ENCODE measurements around the gene TMUB2.

Gene TMUB2

DNA sequence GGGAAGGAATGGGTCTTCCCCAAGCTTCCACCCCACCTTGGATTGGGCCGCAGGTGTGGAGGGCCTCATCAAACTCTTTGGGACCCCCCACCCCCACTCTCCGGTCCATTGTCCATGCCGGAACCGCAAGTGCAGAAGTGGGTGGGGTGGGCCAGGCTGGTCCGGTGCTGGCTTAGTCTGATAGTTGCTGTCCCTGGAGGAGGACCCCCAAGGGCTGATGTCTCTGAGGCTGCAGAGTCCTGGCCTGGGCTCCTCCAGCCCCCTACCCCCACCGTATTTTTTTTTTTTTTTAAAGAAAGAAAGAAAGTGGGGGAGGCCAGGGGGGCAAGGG, 20.0 kb downstream of the TMUB2 start:
- Mint-ChIP-seq H3K36me3 (ENCODE audit: low read depth) (peaks cover 45% of the 10 kb centered on the region), H3K4me3 (no peak overlapping the region), H3K27me3 (no peaks in the 10 kb centered on the region), H3K9me3 (no peaks in the 10 kb centered on the region), H3K27ac (no peak overlapping the region), H3K4me1 (ENCODE audit: low read depth) (peaks cover 53% of the 10 kb centered on the region)

DNA sequence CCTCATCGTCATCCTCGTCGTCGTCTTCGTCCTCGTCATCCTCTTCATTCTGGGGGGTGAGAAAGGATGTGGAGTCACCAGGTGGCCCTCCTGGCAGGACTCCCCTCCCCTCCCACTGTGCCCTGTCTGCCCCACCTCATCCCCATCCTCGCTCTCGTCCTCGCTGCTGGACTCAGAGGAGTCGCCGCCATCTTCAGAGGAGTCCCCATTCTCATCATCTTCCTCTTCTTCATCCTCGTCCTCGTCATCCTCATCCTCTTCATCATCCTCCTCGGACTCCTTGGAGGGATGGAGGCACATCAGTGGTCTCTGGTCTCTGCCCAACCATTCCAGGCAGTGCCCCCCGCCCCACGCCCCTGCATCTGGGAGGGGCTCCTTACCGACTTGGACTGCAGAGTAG, 20.5 kb downstream of the TMUB2 start:
- Mint-ChIP-seq H3K4me3 (no peak overlapping the region), H3K27me3 (no peaks in the 10 kb centered on the region), H3K36me3 (ENCODE audit: low read depth) (peaks cover 45% of the 10 kb centered on the region), H3K27ac (no peak overlapping the region), H3K4me1 (ENCODE audit: low read depth) (peaks cover 57% of the 10 kb centered on the region), H3K9me3 (no peaks in the 10 kb centered on the region)

DNA sequence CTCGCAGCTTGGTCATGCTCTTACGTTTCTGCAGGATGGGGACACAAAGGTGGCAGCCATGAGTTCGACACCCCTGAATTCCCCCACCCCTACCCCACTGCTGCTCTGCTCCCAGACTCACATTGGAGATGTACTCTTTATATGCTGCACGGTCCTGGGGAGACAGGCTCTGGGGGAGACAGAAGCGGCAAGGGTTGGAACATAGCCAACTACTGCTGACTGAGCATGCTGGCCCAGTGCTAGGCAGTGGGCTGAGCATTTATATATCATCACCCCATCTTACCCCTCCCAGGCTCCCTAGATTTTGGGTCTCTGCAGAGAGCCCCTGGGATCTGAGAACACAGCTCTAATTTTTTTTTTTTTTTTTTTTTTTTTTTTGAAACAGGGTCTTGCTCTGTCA, 21.0 kb downstream of the TMUB2 start:
- Mint-ChIP-seq H3K27ac (no peak overlapping the region), H3K36me3 (ENCODE audit: low read depth) (peaks cover 47% of the 10 kb centered on the region), H3K4me1 (ENCODE audit: low read depth) (peaks cover 58% of the 10 kb centered on the region), H3K27me3 (no peaks in the 10 kb centered on the region), H3K4me3 (no peak overlapping the region), H3K9me3 (no peaks in the 10 kb centered on the region)

DNA sequence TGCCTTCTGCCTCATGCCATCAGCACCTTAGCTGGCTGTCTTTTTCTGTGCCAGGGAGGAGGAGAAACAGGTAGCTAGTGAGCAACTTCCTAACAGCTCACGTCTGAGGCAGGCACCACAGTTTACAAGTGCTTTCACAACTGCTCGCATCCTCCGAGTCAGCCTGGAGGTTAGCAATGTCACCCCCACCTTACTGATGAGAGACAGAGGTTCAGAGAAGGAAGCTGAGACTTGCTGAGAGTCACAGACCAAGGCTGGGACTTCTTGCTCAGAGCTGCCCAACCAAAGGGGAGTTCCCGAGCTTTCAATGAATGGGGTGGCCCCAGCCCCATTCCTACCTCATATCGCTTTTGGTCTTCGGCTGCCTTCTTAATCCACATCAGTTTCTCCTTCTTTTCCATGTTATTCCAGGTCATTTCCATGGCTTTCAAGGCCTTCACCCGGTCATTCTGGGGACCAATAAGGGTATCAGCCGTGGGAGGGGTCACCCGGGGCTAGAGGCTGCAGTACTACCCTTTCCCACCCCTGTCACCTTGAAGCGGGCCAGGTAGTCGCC, 23.1 kb downstream of the TMUB2 start:
- Mint-ChIP-seq H3K4me3 (peak overlapping the region; percentile 84), H3K36me3 (ENCODE audit: low read depth) (peaks cover 68% of the 10 kb centered on the region), H3K9me3 (no peaks in the 10 kb centered on the region), H3K27me3 (no peaks in the 10 kb centered on the region), H3K4me1 (ENCODE audit: low read depth) (peaks cover 64% of the 10 kb centered on the region), H3K27ac (peak overlapping the region; percentile 95)

DNA sequence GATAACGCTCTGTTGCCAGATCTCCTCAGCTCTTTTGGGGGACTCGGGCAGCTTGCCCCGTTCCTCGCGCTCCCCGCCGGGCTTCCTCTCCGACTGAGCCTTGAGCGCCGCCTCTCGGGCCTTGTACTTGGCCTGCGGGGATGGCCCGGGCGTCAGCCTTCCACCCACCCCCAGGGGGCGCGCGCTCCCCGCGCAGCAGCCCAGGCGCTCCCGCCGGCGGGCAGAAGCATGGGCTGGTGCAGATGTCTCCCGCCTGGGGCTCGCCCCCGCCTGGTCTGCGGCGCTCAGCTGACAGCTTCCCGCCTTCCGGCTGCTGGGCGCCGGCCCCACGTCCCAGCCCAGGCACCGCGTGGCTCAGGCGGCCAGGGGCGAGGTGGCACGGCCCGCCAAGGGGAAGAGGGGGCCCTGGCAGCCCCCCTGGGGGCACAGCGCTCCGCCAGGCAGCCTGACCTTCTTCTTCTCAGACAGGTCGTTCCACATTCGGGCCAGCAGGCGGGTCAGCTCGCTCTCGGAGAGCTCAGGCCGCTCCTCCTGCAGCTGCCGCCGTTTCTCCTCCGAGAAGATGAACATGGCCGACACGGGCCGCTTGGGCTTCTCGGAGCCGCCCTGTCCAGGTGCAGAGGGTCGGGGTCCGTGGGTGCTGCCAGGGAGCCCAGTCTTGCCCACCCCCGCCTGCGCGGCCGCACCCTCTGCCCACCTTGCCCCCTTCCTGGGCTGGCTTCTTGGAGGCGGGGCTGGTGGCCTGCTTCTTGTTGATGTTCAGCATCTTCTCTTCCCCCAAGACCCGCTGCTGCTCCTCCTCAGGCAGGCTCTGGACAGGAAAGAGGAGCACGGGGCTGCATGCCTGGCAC, 23.8 kb downstream of the TMUB2 start:
- H3K27me3 Mint-ChIP-seq = no peaks in the 10 kb centered on the region

DNA sequence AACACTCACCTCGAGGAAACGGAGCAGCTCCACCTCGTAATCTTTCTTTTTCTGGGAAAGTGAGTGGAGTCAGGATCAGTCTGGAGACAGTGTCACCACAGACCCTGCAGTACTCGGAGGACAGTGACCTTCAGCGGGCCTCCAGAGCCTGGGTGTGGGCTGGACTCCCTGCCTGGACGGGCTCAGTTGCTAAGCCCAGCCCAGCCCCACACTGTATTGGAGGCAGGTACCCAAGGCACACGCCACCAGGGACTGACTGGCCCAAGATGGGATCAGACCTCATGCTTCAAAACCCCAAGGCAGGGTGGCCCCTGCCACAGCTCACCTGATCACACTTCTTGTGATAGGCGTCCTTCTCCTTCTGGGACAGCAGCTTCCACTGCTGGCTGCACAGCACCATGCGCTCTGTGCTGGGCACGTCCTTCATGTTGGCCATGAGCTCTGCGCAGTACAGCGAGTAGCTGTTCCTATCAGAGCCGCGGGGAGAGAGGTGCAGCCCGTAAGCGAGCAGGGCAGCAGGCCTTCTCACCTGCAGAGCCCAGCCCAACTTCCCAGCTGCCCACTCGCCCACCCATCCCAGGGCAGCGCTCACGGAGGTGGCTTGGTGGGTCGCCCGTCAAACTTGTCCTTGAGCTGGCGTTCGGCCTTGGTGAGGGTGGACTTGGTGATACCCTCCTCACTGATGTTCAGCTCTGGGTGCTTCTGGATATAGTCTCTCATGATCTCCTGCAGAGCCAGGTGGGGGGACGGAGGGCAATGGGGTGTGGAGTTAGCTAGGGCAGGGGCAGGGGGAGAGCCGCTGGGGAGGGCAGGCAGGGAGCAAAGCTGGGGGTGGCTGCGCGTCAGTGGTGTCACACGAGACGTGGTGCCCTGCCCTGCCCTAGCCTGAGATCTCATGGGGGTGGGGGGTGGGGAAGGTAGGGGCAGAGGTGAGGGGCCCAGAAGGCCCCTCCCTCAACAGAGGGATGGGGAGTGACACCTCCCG, 24.8 kb downstream of the TMUB2 start:
- Mint-ChIP-seq H3K9me3 (no peaks in the 10 kb centered on the region), H3K36me3 (ENCODE audit: low read depth) (peaks cover 81% of the 10 kb centered on the region), H3K27me3 (no peaks in the 10 kb centered on the region), H3K4me1 (ENCODE audit: low read depth) (peaks cover 81% of the 10 kb centered on the region), H3K27ac (peak overlapping the region; percentile 34), H3K4me3 (peak overlapping the region; percentile 42)

More for the DNA sequence above, 23.8 kb downstream of the TMUB2 start:
- Mint-ChIP-seq H3K4me1 (ENCODE audit: low read depth) (peaks cover 71% of the 10 kb centered on the region), H3K4me3 (peak overlapping the region; percentile 84), H3K9me3 (no peaks in the 10 kb centered on the region), H3K36me3 (ENCODE audit: low read depth) (peaks cover 75% of the 10 kb centered on the region), H3K27ac (peak overlapping the region; percentile 95)

DNA sequence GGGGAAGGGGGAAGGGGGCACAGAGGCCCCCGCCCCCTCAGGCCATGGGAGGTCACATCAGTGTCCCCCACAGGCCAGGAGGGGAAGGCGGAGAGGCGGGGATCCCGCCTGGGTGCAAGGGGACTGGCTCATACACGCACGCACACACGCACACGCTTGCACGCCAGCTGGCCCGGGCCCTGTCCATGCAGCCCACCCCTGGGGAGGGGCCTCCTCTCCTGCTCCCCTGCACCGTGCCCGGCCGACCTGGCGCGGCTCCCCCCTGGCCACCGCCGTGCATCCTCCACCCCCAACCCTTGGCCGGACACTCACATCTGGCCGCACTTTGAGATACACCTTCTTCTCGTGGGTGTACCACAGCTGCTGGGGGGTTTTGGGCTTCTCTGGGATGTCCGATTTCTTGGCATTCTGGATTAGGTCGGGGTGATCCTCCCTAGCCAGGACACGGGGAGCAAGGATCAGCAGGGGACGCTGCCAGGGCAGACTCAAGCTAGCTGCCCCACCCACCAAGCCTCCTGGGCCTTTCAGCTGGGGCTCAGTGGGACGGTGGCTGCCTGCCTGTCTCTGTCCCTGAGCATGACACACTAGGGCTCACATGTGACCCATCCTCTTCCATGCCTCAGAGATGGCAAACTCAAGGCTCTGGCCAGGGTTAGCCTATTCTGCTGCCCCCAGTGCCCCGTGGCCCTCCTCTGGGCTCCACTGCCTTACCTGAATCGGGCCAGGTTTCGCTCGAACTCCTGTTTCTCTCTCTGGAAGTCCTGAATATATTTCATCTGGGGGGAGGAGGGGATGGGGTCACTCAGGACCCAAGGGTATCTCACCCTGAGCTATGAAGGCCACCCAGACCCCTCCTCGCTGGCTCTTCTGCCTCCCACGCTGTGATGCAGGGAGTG, 26.0 kb downstream of the TMUB2 start:
- Mint-ChIP-seq H3K36me3 (ENCODE audit: low read depth) (peaks cover 83% of the 10 kb centered on the region), H3K4me3 (peak overlapping the region; percentile 39)

DNA sequence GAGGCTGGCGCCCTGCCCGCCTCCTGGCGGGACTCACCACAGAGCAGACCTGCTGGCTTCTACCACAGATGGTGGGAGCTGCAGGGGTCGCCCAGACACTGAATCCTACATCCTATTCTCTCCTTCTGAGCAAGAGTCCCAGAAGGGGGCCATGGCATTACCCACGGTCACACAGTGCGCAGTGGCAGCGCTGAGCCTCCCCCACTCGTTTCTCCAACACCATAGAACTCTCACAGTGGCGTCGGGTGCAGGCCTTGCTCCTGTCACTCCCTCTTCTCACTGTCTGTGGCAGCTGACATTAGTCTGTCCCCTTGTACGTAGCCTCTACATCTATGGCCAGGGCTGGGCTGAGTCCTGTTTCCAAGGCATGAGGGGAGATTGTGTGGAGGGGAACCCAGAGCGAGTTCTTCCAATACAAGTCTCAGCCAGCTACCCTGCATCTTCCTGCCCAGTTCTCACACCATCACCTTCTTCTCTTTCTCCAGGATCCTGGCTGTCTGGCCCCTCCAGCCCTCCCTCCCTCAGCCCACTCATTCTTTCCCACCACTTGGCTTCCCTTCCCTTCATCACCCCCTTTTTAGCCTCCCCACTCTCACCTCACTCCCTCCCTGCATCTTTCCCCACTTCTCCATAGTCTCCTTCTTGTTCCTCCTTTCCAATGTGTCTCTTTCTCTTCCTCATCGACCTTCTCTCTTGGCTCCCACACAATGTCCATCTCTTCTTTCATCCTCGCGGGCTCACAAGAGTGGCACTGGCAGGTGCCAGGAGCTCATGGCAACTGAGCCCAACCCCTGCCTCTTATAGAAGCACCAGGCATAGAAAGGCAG, 26.8 kb downstream of the TMUB2 start:
- H3K4me3 Mint-ChIP-seq = peak overlapping the region; percentile 39

More for the DNA sequence above, 26.0 kb downstream of the TMUB2 start:
- Mint-ChIP-seq H3K27me3 (no peaks in the 10 kb centered on the region), H3K4me1 (ENCODE audit: low read depth) (peaks cover 83% of the 10 kb centered on the region), H3K9me3 (no peaks in the 10 kb centered on the region), H3K27ac (peak overlapping the region; percentile 32)

DNA sequence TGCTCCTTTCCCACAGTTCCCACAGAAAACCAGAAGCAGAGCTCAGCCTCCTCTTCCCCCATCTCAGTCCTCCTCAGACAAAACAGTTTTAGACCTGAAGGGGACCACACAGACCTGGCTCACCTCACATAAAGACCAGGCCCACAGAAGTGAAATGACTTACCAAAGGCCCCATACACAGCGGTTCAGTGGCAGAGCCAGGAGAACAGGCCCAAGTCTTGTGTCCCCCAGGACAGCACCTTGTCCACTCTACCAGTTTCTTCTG, 27.4 kb downstream of the TMUB2 start:
- no peaks in the 10 kb centered on the region for H3K9me3 Mint-ChIP-seq
- H3K27ac Mint-ChIP-seq = peak overlapping the region; percentile 95
- H3K36me3 Mint-ChIP-seq (ENCODE audit: low read depth) = peaks cover 73% of the 10 kb centered on the region
- H3K4me1 Mint-ChIP-seq (ENCODE audit: low read depth) = peaks cover 72% of the 10 kb centered on the region
- no peak overlapping the region for H3K4me3 Mint-ChIP-seq
- H3K27me3 Mint-ChIP-seq = no peaks in the 10 kb centered on the region

More for the DNA sequence above, 26.8 kb downstream of the TMUB2 start:
- no peaks in the 10 kb centered on the region for H3K27me3 Mint-ChIP-seq
- peak overlapping the region; percentile 32 for H3K27ac Mint-ChIP-seq
- H3K36me3 Mint-ChIP-seq (ENCODE audit: low read depth) = peaks cover 77% of the 10 kb centered on the region
- H3K4me1 Mint-ChIP-seq (ENCODE audit: low read depth) = peaks cover 77% of the 10 kb centered on the region
- no peaks in the 10 kb centered on the region for H3K9me3 Mint-ChIP-seq

DNA sequence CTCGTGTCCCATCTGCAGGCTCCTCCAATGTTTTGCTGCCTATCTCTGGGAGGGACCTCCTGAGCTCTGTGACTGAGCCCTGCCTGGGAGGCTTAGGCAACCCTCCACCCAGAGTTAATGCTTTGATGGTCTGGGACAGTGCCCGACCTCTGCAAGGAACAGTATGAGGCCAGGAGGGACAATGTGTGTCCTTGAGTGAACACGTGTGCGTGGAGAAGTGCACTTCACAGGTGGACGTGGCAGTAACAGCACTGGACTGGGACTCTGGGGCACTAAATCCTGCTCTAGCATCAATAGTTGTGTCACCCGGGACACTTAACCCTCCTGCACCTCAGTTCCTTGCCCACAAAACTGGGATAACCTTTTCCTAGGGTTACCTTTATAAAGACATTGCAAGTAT, 28.1 kb downstream of the TMUB2 start:
- Mint-ChIP-seq H3K36me3 (ENCODE audit: low read depth) (peaks cover 66% of the 10 kb centered on the region), H3K4me1 (ENCODE audit: low read depth) (peaks cover 65% of the 10 kb centered on the region), H3K4me3 (peak overlapping the region; percentile 93), H3K27me3 (no peaks in the 10 kb centered on the region), H3K27ac (peak overlapping the region; percentile 95), H3K9me3 (no peaks in the 10 kb centered on the region)

DNA sequence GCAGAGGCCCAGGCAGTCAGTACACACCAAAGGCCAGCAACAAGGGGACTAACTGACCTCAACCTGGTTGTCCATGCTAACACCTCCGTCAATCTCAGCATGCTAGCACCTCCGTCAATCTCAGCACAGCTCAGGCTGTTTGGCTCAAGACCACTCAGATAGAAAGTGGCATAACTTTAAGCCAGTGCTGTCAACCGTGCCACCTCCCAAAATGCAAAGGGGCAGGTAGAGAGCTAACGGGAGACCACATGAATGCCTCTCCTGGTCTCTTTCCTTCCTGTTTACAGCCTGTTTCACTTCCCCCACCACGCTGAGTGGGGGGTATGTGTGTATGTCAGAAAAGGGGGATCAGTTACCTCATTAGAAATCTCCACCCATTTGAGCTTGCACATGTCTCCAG, 29.4 kb downstream of the TMUB2 start:
- Mint-ChIP-seq H3K27ac (peak overlapping the region; percentile 95), H3K4me1 (ENCODE audit: low read depth) (peaks cover 56% of the 10 kb centered on the region), H3K4me3 (peak overlapping the region; percentile 93), H3K36me3 (ENCODE audit: low read depth) (peaks cover 57% of the 10 kb centered on the region), H3K9me3 (no peaks in the 10 kb centered on the region), H3K27me3 (no peaks in the 10 kb centered on the region)

DNA sequence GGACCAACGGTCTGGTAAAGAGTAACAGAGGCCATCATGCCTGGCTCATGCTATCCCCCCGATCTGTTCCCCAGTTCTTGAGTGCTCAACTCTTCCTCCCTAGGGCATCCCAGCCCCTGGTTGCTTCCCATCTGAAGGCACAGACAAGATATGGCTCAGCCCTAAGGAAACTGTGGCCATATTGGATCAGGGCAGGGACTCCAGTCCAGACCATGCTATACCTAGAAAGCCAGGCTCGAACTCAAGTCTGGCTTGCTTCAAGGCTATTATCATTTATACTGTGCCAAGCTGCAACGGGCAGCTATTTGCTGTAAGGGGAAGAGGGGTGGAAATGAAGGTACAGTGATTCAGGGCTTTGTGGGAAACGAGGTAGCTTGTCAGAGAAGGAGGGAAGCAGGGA, 29.9 kb downstream of the TMUB2 start:
- Mint-ChIP-seq H3K4me1 (ENCODE audit: low read depth) (peaks cover 55% of the 10 kb centered on the region), H3K27ac (peak overlapping the region; percentile 95), H3K4me3 (peak overlapping the region; percentile 93), H3K9me3 (no peaks in the 10 kb centered on the region), H3K36me3 (ENCODE audit: low read depth) (peaks cover 52% of the 10 kb centered on the region), H3K27me3 (no peaks in the 10 kb centered on the region)

DNA sequence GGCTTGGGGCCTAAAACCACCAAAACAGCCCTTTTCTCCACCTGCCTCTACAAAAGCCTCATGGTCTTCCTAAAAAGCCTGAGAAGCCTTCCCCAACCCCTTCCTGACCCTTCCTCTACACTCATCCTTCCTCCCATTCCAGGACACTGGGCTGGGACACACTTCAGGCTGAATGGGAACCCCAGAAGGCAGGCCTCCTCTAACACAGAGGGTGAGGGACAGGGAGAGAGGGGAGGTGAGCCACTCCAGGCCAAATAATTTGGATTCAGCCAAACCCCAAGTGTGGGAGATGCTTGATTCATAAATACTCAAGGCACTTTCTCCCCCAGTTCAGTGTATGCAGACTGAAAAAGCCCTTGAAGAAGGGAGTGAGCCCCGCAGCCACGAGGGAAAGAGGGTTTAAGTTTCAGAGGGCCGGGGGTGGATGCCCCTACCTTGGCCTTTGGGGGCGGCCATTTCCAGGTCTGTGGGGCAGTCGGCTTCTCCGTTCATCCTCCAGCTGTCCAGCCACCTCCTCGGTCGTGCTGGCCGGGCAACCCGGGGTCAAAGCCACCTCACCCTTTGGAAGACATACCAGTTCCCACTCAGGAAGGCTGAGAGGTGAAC, 31.1 kb downstream of the TMUB2 start:
- Mint-ChIP-seq H3K36me3 (ENCODE audit: low read depth) (peaks cover 49% of the 10 kb centered on the region), H3K4me1 (ENCODE audit: low read depth) (peaks cover 57% of the 10 kb centered on the region), H3K4me3 (peak overlapping the region; percentile 93), H3K27ac (peak overlapping the region; percentile 95), H3K27me3 (no peaks in the 10 kb centered on the region), H3K9me3 (no peaks in the 10 kb centered on the region)

Data from stimulated activated naive CD8-positive, alpha-beta T cell treated with anti-CD3 and anti-CD28 coated beads, Interleukin-15, Interleukin-2, amounts not matched to agents 100 ng/mL and 50 ng/mL, for 24 hours (primary cell).